IPS-15b (cell line): ENCODE measurements around the gene GSTCD.

Source experiments
- H3K27me3 ChIP-seq: one replicate; pipeline ENCODE4 v1.6.1; 2013; ENCODE audit warnings: low read length; ENCODE audit not compliant: control insufficient read depth, insufficient read depth
- H3K36me3 ChIP-seq: one replicate; pipeline ENCODE4 v1.6.1; 2013; ENCODE audit warnings: low read length; ENCODE audit not compliant: control insufficient read depth, insufficient read depth
- H3K4me1 ChIP-seq: one replicate; pipeline ENCODE4 v1.6.1; 2013; ENCODE audit warnings: mild to moderate bottlenecking, low read length; ENCODE audit not compliant: control insufficient read depth, insufficient read depth
- H3K4me3 ChIP-seq: one replicate; pipeline ENCODE4 v1.5.1; 2013; ENCODE audit warnings: low read depth, low read length
- H3K9ac ChIP-seq: one replicate; pipeline ENCODE4 v1.6.1; 2013; ENCODE audit warnings: low read depth, mild to moderate bottlenecking, low read length
- H3K9me3 ChIP-seq: one replicate; pipeline ENCODE4 v1.6.1; 2013; ENCODE audit warnings: mild to moderate bottlenecking, low read length; ENCODE audit not compliant: control insufficient read depth, insufficient read depth

GSTCD gene, protein sequence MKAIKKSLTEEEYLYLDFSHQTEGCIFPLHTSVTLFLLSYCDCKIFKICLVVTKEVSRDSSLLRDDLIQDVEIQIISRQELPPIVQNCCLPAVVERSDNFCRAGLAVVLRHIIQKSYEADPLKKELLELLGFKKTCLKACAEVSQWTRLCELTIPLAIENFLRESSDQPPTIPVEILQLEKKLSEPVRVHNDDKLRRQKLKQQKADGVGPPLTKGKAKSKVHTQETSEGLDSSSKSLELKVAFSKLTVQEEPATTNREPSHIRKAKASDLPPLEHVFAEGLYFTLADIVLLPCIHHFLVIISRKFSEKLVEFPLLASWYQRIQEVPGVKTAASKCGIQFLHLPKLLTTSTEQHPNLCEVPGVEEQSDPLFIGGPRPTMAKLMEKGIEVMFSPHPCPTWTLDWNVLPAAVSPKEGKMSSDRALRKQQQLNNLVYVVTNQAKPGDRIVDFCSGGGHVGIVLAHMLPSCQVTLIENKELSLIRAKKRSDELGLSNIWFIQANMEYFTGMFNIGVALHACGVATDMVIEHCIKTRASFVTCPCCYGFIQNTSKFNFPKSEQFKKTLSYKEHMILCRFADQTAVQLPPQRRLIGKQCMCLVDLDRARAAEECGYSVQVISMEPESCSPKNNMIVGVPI

GRCh38 chr4:105708181-105709080 lies at the start of gene GSTCD, which contains the start of gene INTS12:
TSS of gene GSTCD (plus strand) at chr4:105708784. CDS start at chr4:105717614, 8,830 bp downstream.
TSS of gene INTS12 (minus strand) at chr4:105708689. CDS start at chr4:105700005, 8,684 bp downstream.
- no peaks in the 10 kb centered on the region for H3K9me3 ChIP-seq
- H3K4me1 ChIP-seq, result no peaks in the 10 kb centered on the region
- no peaks in the 10 kb centered on the region for H3K36me3 ChIP-seq
- peak within 1 kb of the TSS; percentile 89 for H3K4me3 ChIP-seq
- H3K9ac ChIP-seq, result peak within 1 kb of the TSS; percentile 70
- no peaks in the 10 kb centered on the region for H3K27me3 ChIP-seq

GRCh38 chr4:105659190-105659589 lies 49.4 kb upstream of the GSTCD start:
- H3K9ac ChIP-seq, result no peak overlapping the region
- no peak overlapping the region for H3K4me3 ChIP-seq
- H3K4me1 ChIP-seq, result no peaks in the 10 kb centered on the region
- H3K36me3 ChIP-seq, result no peaks in the 10 kb centered on the region
- H3K27me3 ChIP-seq, result no peaks in the 10 kb centered on the region
- H3K9me3 ChIP-seq, result no peaks in the 10 kb centered on the region

DNA sequence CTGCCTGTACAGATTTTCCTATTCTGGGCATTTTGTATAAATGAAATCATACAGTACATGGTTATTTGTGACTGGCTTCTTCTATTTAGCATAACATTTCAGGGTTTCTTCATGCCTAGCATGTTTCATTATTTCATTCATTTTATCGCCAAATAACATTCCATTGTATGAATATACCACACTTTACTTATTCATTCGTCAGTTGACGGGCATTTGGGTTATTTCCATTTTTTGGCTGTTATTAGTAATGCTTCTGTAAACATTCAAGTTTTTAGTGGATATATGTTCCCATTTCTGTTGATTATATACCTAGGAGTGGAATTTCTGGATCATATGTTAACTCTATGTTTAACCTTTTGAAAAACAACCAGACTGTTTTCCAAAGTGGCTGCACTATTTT lies 47.6 kb upstream of the GSTCD start:
- Histone ChIP-seq H3K4me3 (no peak overlapping the region), H3K9me3 (no peaks in the 10 kb centered on the region), H3K36me3 (no peaks in the 10 kb centered on the region), H3K9ac (no peak overlapping the region), H3K27me3 (no peaks in the 10 kb centered on the region), H3K4me1 (no peaks in the 10 kb centered on the region)

DNA sequence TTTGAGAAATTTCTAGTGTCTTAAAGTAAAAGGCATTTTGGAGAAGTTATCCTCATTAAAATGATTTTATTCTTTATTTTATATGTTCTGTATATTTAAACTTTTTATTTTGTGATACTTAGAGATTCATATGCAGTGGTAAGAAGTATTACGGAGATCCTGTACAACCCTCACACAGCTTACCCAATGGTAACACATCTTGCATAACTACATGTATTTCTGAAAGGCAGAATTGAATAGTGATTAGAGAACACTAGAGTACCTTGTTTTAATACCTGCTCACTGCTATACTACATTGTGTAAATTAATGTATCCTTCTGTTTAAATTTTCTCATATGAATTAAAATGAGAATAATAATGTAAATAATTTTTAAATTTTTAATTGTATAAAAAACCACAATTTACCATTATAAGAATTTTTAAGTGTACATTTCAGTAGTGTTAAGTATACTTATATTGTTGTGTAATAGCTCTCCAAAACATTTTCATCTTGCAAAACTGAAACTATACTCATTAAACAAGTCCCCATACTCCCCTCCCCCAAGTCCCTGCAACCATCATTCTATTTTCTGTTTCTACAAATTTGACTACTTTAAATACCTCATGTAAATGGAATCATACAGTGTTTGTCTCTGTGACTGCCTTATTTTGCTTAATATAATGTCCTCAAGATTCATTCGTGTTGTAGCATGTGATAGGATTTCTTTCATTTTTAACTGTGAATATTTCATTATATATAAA lies 45.5 kb upstream of the GSTCD start:
- Histone ChIP-seq H3K9me3 (no peaks in the 10 kb centered on the region), H3K4me3 (no peak overlapping the region), H3K9ac (no peak overlapping the region), H3K4me1 (no peaks in the 10 kb centered on the region), H3K36me3 (no peaks in the 10 kb centered on the region), H3K27me3 (no peaks in the 10 kb centered on the region)

DNA sequence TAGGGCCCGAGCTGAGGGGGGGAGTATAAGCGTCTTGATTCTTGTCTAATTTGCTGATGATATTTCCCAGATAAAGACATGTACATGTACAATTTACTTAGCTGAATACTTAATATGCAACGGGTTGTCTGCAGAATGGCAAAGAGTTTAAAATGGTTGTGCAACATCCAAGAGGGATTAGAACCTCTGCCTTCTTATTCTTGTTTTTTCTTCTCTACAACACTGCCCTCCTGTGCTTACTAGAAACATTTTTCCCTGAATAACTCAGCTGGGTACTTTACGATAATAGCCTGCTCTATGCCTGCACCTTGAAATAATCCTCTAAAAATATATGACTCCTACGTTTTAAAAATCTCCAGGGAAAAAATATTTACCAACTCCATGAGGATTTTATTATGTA lies 41.9 kb upstream of the GSTCD start:
- H3K4me1 ChIP-seq, result no peaks in the 10 kb centered on the region

GRCh38 chr4:105670684-105671083 lies 37.9 kb upstream of the GSTCD start:
- Histone ChIP-seq H3K4me1 (no peaks in the 10 kb centered on the region), H3K9ac (no peak overlapping the region), H3K4me3 (no peak overlapping the region), H3K27me3 (no peaks in the 10 kb centered on the region), H3K9me3 (no peaks in the 10 kb centered on the region), H3K36me3 (no peaks in the 10 kb centered on the region)

More for the DNA sequence above, 41.9 kb upstream of the GSTCD start:
- Histone ChIP-seq H3K4me3 (no peak overlapping the region), H3K9ac (no peak overlapping the region), H3K27me3 (no peaks in the 10 kb centered on the region), H3K36me3 (no peaks in the 10 kb centered on the region), H3K9me3 (no peaks in the 10 kb centered on the region)

DNA sequence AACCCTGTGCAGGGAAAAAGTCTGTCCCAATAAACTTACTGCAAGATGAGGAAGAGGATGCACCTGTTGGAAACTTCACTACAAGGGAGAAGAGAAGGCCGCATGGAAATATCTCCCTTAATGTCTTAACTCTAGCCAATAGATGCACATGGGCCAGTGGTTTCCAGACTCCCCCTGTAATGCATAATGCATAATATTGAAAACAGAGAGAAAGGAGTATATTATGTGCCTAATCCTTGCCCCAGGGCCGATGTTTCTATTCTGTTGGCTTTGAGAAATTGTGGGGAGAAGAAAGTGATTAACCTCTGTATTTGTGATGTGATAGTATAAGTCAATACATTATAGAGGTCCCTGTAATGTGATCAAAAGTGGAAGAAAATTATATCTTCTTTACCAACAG lies 37.3 kb upstream of the GSTCD start:
- no peak overlapping the region for H3K9ac ChIP-seq
- H3K27me3 ChIP-seq, result no peaks in the 10 kb centered on the region
- no peak overlapping the region for H3K4me3 ChIP-seq
- H3K4me1 ChIP-seq, result no peaks in the 10 kb centered on the region
- no peaks in the 10 kb centered on the region for H3K9me3 ChIP-seq
- no peaks in the 10 kb centered on the region for H3K36me3 ChIP-seq

DNA sequence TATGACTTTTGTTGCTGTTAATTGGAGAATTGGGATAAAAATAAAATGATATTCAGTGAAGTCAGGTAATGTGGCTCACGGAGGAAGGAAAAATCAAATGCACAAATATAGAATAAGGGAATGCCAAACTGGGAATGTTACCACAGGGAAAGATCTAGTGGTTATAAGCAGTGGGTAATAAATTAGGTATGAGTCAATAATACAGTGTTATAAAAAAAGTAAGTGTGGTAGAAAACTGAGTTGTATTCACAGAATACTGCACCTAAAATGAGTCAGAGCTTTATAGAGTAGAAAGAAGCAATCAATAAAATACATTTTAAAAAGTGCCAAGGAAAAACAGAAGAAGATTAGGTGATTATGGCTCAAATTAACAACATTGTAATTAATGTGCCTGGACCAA lies 34.6 kb upstream of the GSTCD start:
- H3K9me3 ChIP-seq, result no peaks in the 10 kb centered on the region
- no peak overlapping the region for H3K4me3 ChIP-seq
- H3K36me3 ChIP-seq, result no peaks in the 10 kb centered on the region
- no peaks in the 10 kb centered on the region for H3K27me3 ChIP-seq
- H3K4me1 ChIP-seq, result no peaks in the 10 kb centered on the region
- H3K9ac ChIP-seq, result no peak overlapping the region

GRCh38 chr4:105677709-105678108 lies 30.9 kb upstream of the GSTCD start:
- no peak overlapping the region for H3K4me3 ChIP-seq
- H3K9ac ChIP-seq, result no peak overlapping the region
- H3K4me1 ChIP-seq, result no peaks in the 10 kb centered on the region
- no peaks in the 10 kb centered on the region for H3K27me3 ChIP-seq
- H3K36me3 ChIP-seq, result no peaks in the 10 kb centered on the region
- no peaks in the 10 kb centered on the region for H3K9me3 ChIP-seq

DNA sequence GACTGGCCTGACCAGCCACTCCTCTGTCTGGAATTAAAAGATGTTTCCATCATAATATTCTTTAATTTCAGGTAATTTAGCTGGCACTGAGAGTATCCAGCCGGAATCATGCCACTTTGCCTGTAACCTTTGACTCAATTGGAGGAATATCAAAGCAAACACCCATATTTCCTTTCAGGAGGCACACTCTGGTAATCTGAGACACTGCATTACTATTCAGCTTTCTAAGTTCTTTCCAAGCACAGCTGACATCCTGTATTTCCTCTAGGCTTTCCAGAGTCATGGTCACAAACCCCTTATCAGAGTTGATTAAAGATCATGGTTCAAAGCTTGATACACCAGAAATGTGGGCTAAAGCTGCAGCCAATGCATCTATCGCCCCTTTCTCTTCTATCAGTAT lies 29.4 kb upstream of the GSTCD start:
- Histone ChIP-seq H3K36me3 (no peaks in the 10 kb centered on the region), H3K4me3 (no peak overlapping the region), H3K4me1 (no peaks in the 10 kb centered on the region), H3K27me3 (no peaks in the 10 kb centered on the region), H3K9me3 (no peaks in the 10 kb centered on the region), H3K9ac (no peak overlapping the region)

DNA sequence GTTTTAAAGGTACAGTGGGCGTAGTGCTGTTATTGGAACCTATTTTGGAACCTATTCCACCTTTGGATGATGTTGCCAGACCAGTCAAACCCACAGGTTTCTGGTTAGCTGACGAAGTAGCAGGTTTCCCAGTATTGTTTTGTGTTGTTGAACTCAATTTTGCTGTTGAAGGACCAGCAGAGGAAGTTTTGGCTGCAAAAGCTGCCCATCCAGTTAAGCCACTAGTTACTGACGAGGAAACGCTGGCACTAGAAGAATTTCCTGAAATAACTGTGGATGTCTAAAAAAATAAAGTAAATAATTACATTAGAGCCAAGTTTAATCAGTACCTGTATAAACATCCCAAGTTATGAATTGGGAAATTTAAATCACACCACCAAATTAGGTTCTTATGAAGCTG lies 25.5 kb upstream of the GSTCD start:
- Histone ChIP-seq H3K4me3 (no peak overlapping the region), H3K9ac (no peak overlapping the region), H3K36me3 (no peaks in the 10 kb centered on the region), H3K27me3 (no peaks in the 10 kb centered on the region), H3K9me3 (no peaks in the 10 kb centered on the region), H3K4me1 (no peaks in the 10 kb centered on the region)
